ENCODE results near the gene DBNDD1. TPM values are rescaled to one million over a fixed set of nuclear protein-coding genes. Genes with fewer than 3 reads are reported as not detected.

The DBNDD1 gene
- total and polyA plus RNA-seq, 2 donors (not counting 3 experiments of a cell fraction or from before 2014, with no cell fraction given) = 28.2 to 45.7 TPM

GRCh38 chr16:90022209-90023077 is 3.2 kb upstream of the DBNDD1 start:
- dilution Hi-C loops (cut with MboI; ENCODE audit: extremely low pct_ligation_motif_present, low sequenced_read_pairs) (no loop called here), intact Hi-C loops (cut with micrococcal nuclease) (loop anchor here (2.0 kb wide), 1 partner anchor 100 kb away; the partner anchor contains the start of gene TUBB3)
- H3K9me3 ChIP-seq (replicated peaks; ENCODE audit: control insufficient read depth, insufficient read depth, low read length) = no peaks in the 10 kb centered on the region
- H3K27ac ChIP-seq (ENCODE audit: insufficient read depth, low read depth, low read length) = peak overlapping the region; percentile 48
- H3K36me3 ChIP-seq (ENCODE audit: control insufficient read depth in 2 of 2, extremely low read depth in 1 of 2, insufficient read depth in 2 of 2, low read length in 2 of 2) = no peaks in the 10 kb centered on the region
- H4K20me1 ChIP-seq (replicated peaks; ENCODE audit: control insufficient read depth, extremely low read depth, insufficient read depth, low read length) = no peaks in the 10 kb centered on the region
- TF ChIP-seq MYC (IDR thresholded peaks at IDR 0.05; ENCODE audit: low read depth, low read length) (no peak), POLR2A (IDR thresholded peaks at IDR 0.05; ENCODE audit: low read depth, low read length) (peak; percentile 81), MAX (IDR thresholded peaks at IDR 0.05; ENCODE audit: insufficient read depth, insufficient read length) (peak; percentile 46), FOS (IDR thresholded peaks at IDR 0.05; ENCODE audit: borderline replicate concordance, insufficient read depth, low read length) (no peak), POLR2AphosphoS5 (IDR thresholded peaks at IDR 0.05; ENCODE audit: insufficient read depth, low read depth, low read length) (peak; percentile 74), EZH2 (IDR thresholded peaks at IDR 0.05; ENCODE audit: borderline replicate concordance, low read depth, low read length, severe bottlenecking) (no peak), GATA2 (IDR thresholded peaks at IDR 0.05; ENCODE audit: insufficient read depth, insufficient read length, low read depth, low read length) (peak; percentile 27), CTCF (IDR thresholded peaks at IDR 0.05; ENCODE audit: extremely low read depth in 1 of 2, insufficient read depth in 1 of 2, low read depth in 1 of 2, low read length in 2 of 2) (no peak), JUN (IDR thresholded peaks at IDR 0.05; ENCODE audit: borderline replicate concordance, insufficient read depth, insufficient read length, low read depth) (no peak)
- peak overlapping the region; percentile 82 for H2AFZ ChIP-seq (ENCODE audit: low read depth, low read length)
- no TSS peak for BruUV-seq (replicated peaks)
- POLR2A ChIA-PET = no interaction called here
- CTCF ChIA-PET = interaction anchor here (0.7 to 1.7 kb wide), 2 partner anchors 11 to 60 kb away, joined by 3 read pairs; no protein-coding TSS in a partner anchor
- DNase-seq (ENCODE audit: low read depth, low spot score) (peak; percentile 93), FAIRE-seq (peak; percentile 98)
- H3K79me2 ChIP-seq (ENCODE audit: control insufficient read depth, insufficient read depth, low read length) = peaks cover 6% of the 10 kb centered on the region
- peak overlapping the region; percentile 69 for H3K4me2 ChIP-seq (ENCODE audit: insufficient read depth, low read length)
- no peaks in the 10 kb centered on the region for H3K27me3 ChIP-seq (ENCODE audit: control insufficient read depth in 2 of 2, insufficient read depth in 2 of 2, low read length in 2 of 2)
- no peaks in the 10 kb centered on the region for H3K9me1 ChIP-seq (replicated peaks; ENCODE audit: control insufficient read depth, extremely low read depth, insufficient read depth, low read length)
- peaks cover 18% of the 10 kb centered on the region for H3K4me1 ChIP-seq (ENCODE audit: control insufficient read depth, extremely low read depth, insufficient read depth, low read length)
- peak overlapping the region; percentile 79 for H3K9ac ChIP-seq (replicated peaks; ENCODE audit: extremely low read depth, insufficient read depth, low read length)
- H3K4me3 ChIP-seq (replicated peaks in 1 of 3; ENCODE audit: insufficient read depth in 1 of 3, low read depth in 1 of 3, low read length in 3 of 3) = peak overlapping the region; percentile 42 to 64 (median 57)
